ENCODE measurements around the gene LRRC8B.

The LRRC8B gene

DNA sequence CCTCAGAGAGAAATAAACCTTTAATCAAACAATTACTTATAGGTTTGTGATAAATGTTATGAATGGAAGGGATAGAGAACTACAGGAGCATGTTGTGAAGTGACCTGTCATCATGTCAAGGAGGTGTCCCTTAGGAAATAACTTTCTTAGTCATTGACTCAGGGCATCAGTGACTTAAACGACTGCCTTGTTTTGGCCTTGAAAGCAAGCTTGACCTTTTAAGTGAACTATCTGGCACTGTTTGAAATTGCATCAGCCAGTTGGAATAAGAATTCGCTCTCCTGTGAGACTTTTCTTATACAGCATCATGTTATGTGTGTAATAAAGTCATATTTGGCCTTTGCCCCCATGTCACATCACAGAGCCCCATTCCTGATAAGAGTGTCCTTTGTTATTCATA is 30.9 kb downstream of the LRRC8B start:
- no CpG with 5 or more reads among the region's 2 CpGs for WGBS, 2 donors (ENCODE audit: extremely low coverage in 2 of 2, insufficient read length in 2 of 2, insufficient replicate concordance in 1 of 2)
- H4K8ac ChIP-seq (ENCODE audit: low read depth, low read length) = no peak overlapping the region

GRCh38 chr1:89556726-89557444 is 32.3 kb downstream of the LRRC8B start:
- H2BK12ac ChIP-seq (ENCODE audit: low read length) = no peak overlapping the region
- H3K36me3 ChIP-seq (replicated peaks in 1 of 2; ENCODE audit: control insufficient read depth in 2 of 2, insufficient read depth in 2 of 2, low read length in 2 of 2) = peaks cover 0 to 6% of the 10 kb centered on the region in 2 donors
- H3K4ac ChIP-seq (ENCODE audit: low read length) = no peak overlapping the region
- peaks cover 0 to 6% of the 10 kb centered on the region in 2 donors for H3K4me1 ChIP-seq (ENCODE audit: control insufficient read depth in 2 of 2, insufficient read depth in 1 of 2, low read depth in 1 of 2, low read length in 2 of 2)
- H4K91ac ChIP-seq (ENCODE audit: low read depth, low read length, poor library complexity) = no peak overlapping the region
- no peak overlapping the region for H4K8ac ChIP-seq (ENCODE audit: low read depth, low read length)
- H3K4me2 ChIP-seq (ENCODE audit: insufficient read depth, low read length, poor library complexity, severe bottlenecking) = no peak overlapping the region
- no peak overlapping the region for H3K4me3 ChIP-seq (ENCODE audit: low read length in 2 of 2)
- no peaks in the 10 kb centered on the region for H3K79me1 ChIP-seq (ENCODE audit: low read depth, low read length)
- no peak overlapping the region for H2AK5ac ChIP-seq (ENCODE audit: low read depth, low read length)
- no CpG with 5 or more reads among the region's 3 CpGs for WGBS, 2 donors (ENCODE audit: extremely low coverage in 2 of 2, insufficient read length in 2 of 2, insufficient replicate concordance in 1 of 2)
- H2BK15ac ChIP-seq (ENCODE audit: low read length) = no peak overlapping the region
- no peak for DNase-seq (ENCODE audit: low spot score)
- H3K18ac ChIP-seq (ENCODE audit: low read length) = no peak overlapping the region
- no peak overlapping the region for H2BK120ac ChIP-seq (ENCODE audit: low read depth, low read length)
- H3K27ac ChIP-seq (replicated peaks; ENCODE audit: low read length) = no peak overlapping the region
- no peak overlapping the region for H3K14ac ChIP-seq (ENCODE audit: low read length)
- H3K9me3 ChIP-seq (replicated peaks in 1 of 2; ENCODE audit: control insufficient read depth in 2 of 2, insufficient read depth in 1 of 2, low read depth in 1 of 2, low read length in 2 of 2) = peaks cover 6 to 8% of the 10 kb centered on the region in 2 donors
- no peaks in the 10 kb centered on the region for H3K27me3 ChIP-seq (ENCODE audit: control insufficient read depth in 3 of 3, insufficient read depth in 3 of 3, low read depth in 1 of 3, low read length in 3 of 3)
- H2BK5ac ChIP-seq (ENCODE audit: low read length) = no peak overlapping the region
- H3K9ac ChIP-seq (ENCODE audit: low read depth, low read length, poor library complexity) = no peak overlapping the region
- no peak overlapping the region for H2AFZ ChIP-seq (ENCODE audit: low read length)
- no peak overlapping the region for H3K23ac ChIP-seq (ENCODE audit: low read depth, low read length, poor library complexity)

More for the DNA sequence above, 30.9 kb downstream of the LRRC8B start:
- H2BK12ac ChIP-seq (ENCODE audit: low read length) = no peak overlapping the region
- no peak overlapping the region for H3K9ac ChIP-seq (ENCODE audit: low read depth, low read length, poor library complexity)
- H3K14ac ChIP-seq (ENCODE audit: low read length) = no peak overlapping the region
- no peaks in the 10 kb centered on the region for H3K79me1 ChIP-seq (ENCODE audit: low read depth, low read length)
- no peak overlapping the region for H2BK5ac ChIP-seq (ENCODE audit: low read length)
- H3K18ac ChIP-seq (ENCODE audit: low read length) = no peak overlapping the region
- no peak overlapping the region for H3K4ac ChIP-seq (ENCODE audit: low read length)
- H3K36me3 ChIP-seq (replicated peaks in 1 of 2; ENCODE audit: control insufficient read depth in 2 of 2, insufficient read depth in 2 of 2, low read length in 2 of 2) = peaks cover 0 to 6% of the 10 kb centered on the region in 2 donors
- no peaks in the 10 kb centered on the region for H3K27me3 ChIP-seq (ENCODE audit: control insufficient read depth in 3 of 3, insufficient read depth in 3 of 3, low read depth in 1 of 3, low read length in 3 of 3)
- H3K23ac ChIP-seq (ENCODE audit: low read depth, low read length, poor library complexity) = no peak overlapping the region
- H4K91ac ChIP-seq (ENCODE audit: low read depth, low read length, poor library complexity) = no peak overlapping the region
- H2AFZ ChIP-seq (ENCODE audit: low read length) = no peak overlapping the region
- peaks cover 0 to 6% of the 10 kb centered on the region in 2 donors for H3K4me1 ChIP-seq (ENCODE audit: control insufficient read depth in 2 of 2, insufficient read depth in 1 of 2, low read depth in 1 of 2, low read length in 2 of 2)
- no peak overlapping the region for H3K4me3 ChIP-seq (ENCODE audit: low read length in 2 of 2)
- H2AK5ac ChIP-seq (ENCODE audit: low read depth, low read length) = no peak overlapping the region
- H3K27ac ChIP-seq (replicated peaks; ENCODE audit: low read length) = no peak overlapping the region
- H2BK15ac ChIP-seq (ENCODE audit: low read length) = no peak overlapping the region
- DNase-seq (ENCODE audit: low spot score) = no peak
- H2BK120ac ChIP-seq (ENCODE audit: low read depth, low read length) = no peak overlapping the region
- H3K9me3 ChIP-seq (replicated peaks in 1 of 2; ENCODE audit: control insufficient read depth in 2 of 2, insufficient read depth in 1 of 2, low read depth in 1 of 2, low read length in 2 of 2) = peaks cover 6 to 8% of the 10 kb centered on the region in 2 donors
- H3K4me2 ChIP-seq (ENCODE audit: insufficient read depth, low read length, poor library complexity, severe bottlenecking) = no peak overlapping the region

DNA sequence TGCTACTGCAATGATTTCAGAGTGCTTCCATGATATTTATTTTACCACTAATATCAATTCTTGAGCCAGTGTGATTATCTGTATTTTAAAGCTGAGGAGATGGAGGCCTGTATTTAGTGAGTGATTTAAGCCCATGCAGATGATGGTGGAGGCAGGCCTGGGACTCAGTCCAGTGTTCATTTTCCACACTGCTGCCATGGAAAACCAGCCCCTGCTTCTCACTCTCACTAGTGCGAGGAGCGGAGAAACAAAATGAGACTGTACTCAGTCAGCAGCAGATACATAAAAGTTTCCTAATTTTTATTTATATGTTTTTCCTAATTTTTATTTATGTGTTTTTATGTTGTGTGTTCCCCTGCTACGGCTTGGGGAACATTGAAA is 32.8 kb downstream of the LRRC8B start:
- peaks cover 6 to 8% of the 10 kb centered on the region in 2 donors for H3K9me3 ChIP-seq (replicated peaks in 1 of 2; ENCODE audit: control insufficient read depth in 2 of 2, insufficient read depth in 1 of 2, low read depth in 1 of 2, low read length in 2 of 2)
- no peaks in the 10 kb centered on the region for H3K27me3 ChIP-seq (ENCODE audit: control insufficient read depth in 3 of 3, insufficient read depth in 3 of 3, low read depth in 1 of 3, low read length in 3 of 3)
- H3K4me2 ChIP-seq (ENCODE audit: insufficient read depth, low read length, poor library complexity, severe bottlenecking) = no peak overlapping the region
- H3K4ac ChIP-seq (ENCODE audit: low read length) = no peak overlapping the region
- DNase-seq (ENCODE audit: low spot score) = no peak
- H2BK5ac ChIP-seq (ENCODE audit: low read length) = no peak overlapping the region
- no CpG with 5 or more reads among the region's 3 CpGs for WGBS, 2 donors (ENCODE audit: extremely low coverage in 2 of 2, insufficient read length in 2 of 2, insufficient replicate concordance in 1 of 2)
- H3K4me3 ChIP-seq (ENCODE audit: low read length in 2 of 2) = no peak overlapping the region
- no peak overlapping the region for H2AK5ac ChIP-seq (ENCODE audit: low read depth, low read length)
- H2BK120ac ChIP-seq (ENCODE audit: low read depth, low read length) = no peak overlapping the region
- no peak overlapping the region for H4K91ac ChIP-seq (ENCODE audit: low read depth, low read length, poor library complexity)
- no peak overlapping the region for H3K27ac ChIP-seq (replicated peaks; ENCODE audit: low read length)
- no peak overlapping the region for H4K8ac ChIP-seq (ENCODE audit: low read depth, low read length)
- H3K36me3 ChIP-seq (replicated peaks in 1 of 2; ENCODE audit: control insufficient read depth in 2 of 2, insufficient read depth in 2 of 2, low read length in 2 of 2) = peaks cover 0 to 6% of the 10 kb centered on the region in 2 donors
- no peak overlapping the region for H3K14ac ChIP-seq (ENCODE audit: low read length)
- no peak overlapping the region for H3K9ac ChIP-seq (ENCODE audit: low read depth, low read length, poor library complexity)
- H2BK12ac ChIP-seq (ENCODE audit: low read length) = no peak overlapping the region
- H2AFZ ChIP-seq (ENCODE audit: low read length) = no peak overlapping the region
- H3K79me1 ChIP-seq (ENCODE audit: low read depth, low read length) = no peaks in the 10 kb centered on the region
- no peak overlapping the region for H3K18ac ChIP-seq (ENCODE audit: low read length)
- H3K4me1 ChIP-seq (ENCODE audit: control insufficient read depth in 2 of 2, insufficient read depth in 1 of 2, low read depth in 1 of 2, low read length in 2 of 2) = peaks cover 0 to 6% of the 10 kb centered on the region in 2 donors
- no peak overlapping the region for H2BK15ac ChIP-seq (ENCODE audit: low read length)
- no peak overlapping the region for H3K23ac ChIP-seq (ENCODE audit: low read depth, low read length, poor library complexity)

- H3K14ac ChIP-seq (ENCODE audit: low read length) = no peak overlapping the region
- no peaks in the 10 kb centered on the region for H3K79me1 ChIP-seq (ENCODE audit: low read depth, low read length)
- H3K36me3 ChIP-seq (replicated peaks in 1 of 2; ENCODE audit: control insufficient read depth in 2 of 2, insufficient read depth in 2 of 2, low read length in 2 of 2) = peaks cover 0 to 6% of the 10 kb centered on the region in 2 donors
- H3K4me1 ChIP-seq (ENCODE audit: control insufficient read depth in 2 of 2, insufficient read depth in 1 of 2, low read depth in 1 of 2, low read length in 2 of 2) = peaks cover 0 to 6% of the 10 kb centered on the region in 2 donors
- no peak overlapping the region for H2AK5ac ChIP-seq (ENCODE audit: low read depth, low read length)
- no peaks in the 10 kb centered on the region for H3K27me3 ChIP-seq (ENCODE audit: control insufficient read depth in 3 of 3, insufficient read depth in 3 of 3, low read depth in 1 of 3, low read length in 3 of 3)
- no peak overlapping the region for H3K18ac ChIP-seq (ENCODE audit: low read length)
- H3K4me3 ChIP-seq (ENCODE audit: low read length in 2 of 2) = no peak overlapping the region
- H3K27ac ChIP-seq (replicated peaks; ENCODE audit: low read length) = no peak overlapping the region
- peaks cover 6 to 8% of the 10 kb centered on the region in 2 donors for H3K9me3 ChIP-seq (replicated peaks in 1 of 2; ENCODE audit: control insufficient read depth in 2 of 2, insufficient read depth in 1 of 2, low read depth in 1 of 2, low read length in 2 of 2)
- no peak overlapping the region for H2AFZ ChIP-seq (ENCODE audit: low read length)
- no peak overlapping the region for H2BK15ac ChIP-seq (ENCODE audit: low read length)
- no peak overlapping the region for H2BK5ac ChIP-seq (ENCODE audit: low read length)
- no peak overlapping the region for H2BK12ac ChIP-seq (ENCODE audit: low read length)
- no peak for DNase-seq (ENCODE audit: low spot score)
- H4K91ac ChIP-seq (ENCODE audit: low read depth, low read length, poor library complexity) = no peak overlapping the region
- H4K8ac ChIP-seq (ENCODE audit: low read depth, low read length) = no peak overlapping the region
- no peak overlapping the region for H3K9ac ChIP-seq (ENCODE audit: low read depth, low read length, poor library complexity)
- no CpG with 5 or more reads among the region's 1 CpG for WGBS, 2 donors (ENCODE audit: extremely low coverage in 2 of 2, insufficient read length in 2 of 2, insufficient replicate concordance in 1 of 2)
- H3K4me2 ChIP-seq (ENCODE audit: insufficient read depth, low read length, poor library complexity, severe bottlenecking) = no peak overlapping the region
- H3K4ac ChIP-seq (ENCODE audit: low read length) = no peak overlapping the region
- H2BK120ac ChIP-seq (ENCODE audit: low read depth, low read length) = no peak overlapping the region
- no peak overlapping the region for H3K23ac ChIP-seq (ENCODE audit: low read depth, low read length, poor library complexity)
Measured at GRCh38 chr1:89557956-89558355, 33.3 kb downstream of the LRRC8B start.

Data from neuronal stem cell (in vitro differentiated cells).